AG08395 (cell line): ENCODE measurements around the gene BROX.
"Not testable (repeated sequence)": the region's sequence is repeated elsewhere in the genome, so short reads cannot be mapped to it uniquely, and the experiment has no call there.

Experiments
- DNase-seq: peaks from one replicate; pipeline ENCODE4 v3.0.0; 2012; ENCODE audit warnings: mixed read lengths, low spot score

The BROX gene

GRCh38 chr1:222732216-222733159 is 20.1 kb downstream of the BROX start:
- no peak for DNase-seq

GRCh38 chr1:222734740-222735139 is 22.4 kb downstream of the BROX start:
- DNase-seq, result no peak

GRCh38 chr1:222736470-222736869 is 24.1 kb downstream of the BROX start:
- no peak for DNase-seq

- DNase-seq, result no peak
Observed at GRCh38 chr1:222736972-222737371, 24.6 kb downstream of the BROX start, which contains the start of gene FAM177B. FAM177B (plus strand) TSS chr1:222737202; CDS start chr1:222746546, 9,344 bp downstream.

GRCh38 chr1:222739465-222739864 is 27.1 kb downstream of the BROX start:
- no peak for DNase-seq

- no peak for DNase-seq
Observed at GRCh38 chr1:222739929-222740328, 27.6 kb downstream of the BROX start.

GRCh38 chr1:222741630-222742457 is 29.5 kb downstream of the BROX start:
- DNase-seq, result not testable (repeated sequence)

GRCh38 chr1:222749927-222750326 is 37.6 kb downstream of the BROX start:
- DNase-seq, result no peak

GRCh38 chr1:222750651-222751050 is 38.3 kb downstream of the BROX start:
- DNase-seq, result no peak

- no peak for DNase-seq
Observed at GRCh38 chr1:222751255-222751654, 38.9 kb downstream of the BROX start.

- DNase-seq, result peak; percentile 89
Observed at GRCh38 chr1:222754366-222755139, 42.2 kb downstream of the BROX start.

GRCh38 chr1:222757646-222758268 is 45.4 kb downstream of the BROX start:
- no peak for DNase-seq

- DNase-seq, result no peak
Observed at GRCh38 chr1:222759451-222760035, 47.2 kb downstream of the BROX start.

GRCh38 chr1:222761083-222761482 is 48.7 kb downstream of the BROX start:
- DNase-seq, result no peak

- not testable (repeated sequence) for DNase-seq
Observed at GRCh38 chr1:222762178-222762577, 49.8 kb downstream of the BROX start.

- DNase-seq, result no peak
Observed at GRCh38 chr1:222767152-222767571, 54.8 kb downstream of the BROX start.

GRCh38 chr1:222768592-222768991 is 56.2 kb downstream of the BROX start:
- DNase-seq, result no peak

GRCh38 chr1:222769181-222769580 is 56.8 kb downstream of the BROX start:
- DNase-seq, result no peak

- no peak for DNase-seq
Observed at GRCh38 chr1:222769971-222770620, 57.7 kb downstream of the BROX start.

- DNase-seq, result no peak
Observed at GRCh38 chr1:222772996-222773379, 60.6 kb downstream of the BROX start.

- DNase-seq, result no peak
Observed at GRCh38 chr1:222777463-222777862, 65.1 kb downstream of the BROX start.
